Measurements from ENCODE around the gene MAP3K7CL. TPM values are rescaled to one million over a fixed set of nuclear protein-coding genes. Genes with fewer than 3 reads are reported as not detected.

The MAP3K7CL gene
- total and polyA plus RNA-seq, 2 of the 8 experiments (the other 6 are each of a cell fraction or from before 2014, with no cell fraction given), result not detected

DNA sequence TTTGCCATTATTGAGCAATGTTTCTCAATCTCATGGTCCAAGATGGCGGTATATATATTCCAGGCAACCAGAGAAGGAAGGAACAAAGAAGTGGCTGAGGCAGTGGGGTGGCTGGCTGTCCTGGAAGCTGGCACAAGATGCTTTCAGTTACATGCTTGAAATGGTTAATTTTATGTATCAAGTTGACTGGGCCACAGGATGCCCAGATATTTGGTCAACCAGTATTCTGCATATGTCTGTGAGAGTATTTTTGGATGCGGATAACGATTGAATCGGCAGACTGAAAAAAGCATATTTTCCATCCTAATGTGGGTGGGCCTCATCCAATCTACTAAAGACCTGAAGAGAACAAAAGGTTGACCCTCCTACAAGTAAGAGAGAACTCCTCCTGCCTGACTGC, 55.2 kb downstream of the MAP3K7CL start (continued):
- TF ChIP-seq EZH2 (IDR thresholded peaks at IDR 0.05; ENCODE audit: low read depth, low read length, severe bottlenecking) (no peak), RNF2 (IDR thresholded peaks at IDR 0.05; ENCODE audit: borderline replicate concordance, low read depth, low read length, missing control alignments, poor library complexity, severe bottlenecking) (no peak), JUND (IDR thresholded peaks at IDR 0.05; ENCODE audit: low read length) (no peak), GABPA (IDR thresholded peaks at IDR 0.05; ENCODE audit: borderline replicate concordance, insufficient read depth, low read length) (no peak), EGR1 (IDR thresholded peaks at IDR 0.05; ENCODE audit: borderline replicate concordance, low read depth, low read length) (no peak), POLR2AphosphoS5 (IDR thresholded peaks at IDR 0.05; ENCODE audit: low read depth, low read length) (no peak)
